Activated CD4-positive, CD25-positive, alpha-beta regulatory T cell treated with anti-CD3 and anti-CD28 coated beads, Interleukin-2, amount 50 U/mL, for 72 hours (primary cell): ENCODE data around the gene STK31.
A peak's percentile ranks its signal among the peaks of the same experiment; 100 is the strongest.
"Not testable (repeated sequence)": the region's sequence is repeated elsewhere in the genome, so short reads cannot be mapped to it uniquely, and the experiment has no call there.

Source experiments
- DNase-seq: peaks from one replicate; pipeline ENCODE4 v3.0.0; 2021

Gene STK31, protein sequence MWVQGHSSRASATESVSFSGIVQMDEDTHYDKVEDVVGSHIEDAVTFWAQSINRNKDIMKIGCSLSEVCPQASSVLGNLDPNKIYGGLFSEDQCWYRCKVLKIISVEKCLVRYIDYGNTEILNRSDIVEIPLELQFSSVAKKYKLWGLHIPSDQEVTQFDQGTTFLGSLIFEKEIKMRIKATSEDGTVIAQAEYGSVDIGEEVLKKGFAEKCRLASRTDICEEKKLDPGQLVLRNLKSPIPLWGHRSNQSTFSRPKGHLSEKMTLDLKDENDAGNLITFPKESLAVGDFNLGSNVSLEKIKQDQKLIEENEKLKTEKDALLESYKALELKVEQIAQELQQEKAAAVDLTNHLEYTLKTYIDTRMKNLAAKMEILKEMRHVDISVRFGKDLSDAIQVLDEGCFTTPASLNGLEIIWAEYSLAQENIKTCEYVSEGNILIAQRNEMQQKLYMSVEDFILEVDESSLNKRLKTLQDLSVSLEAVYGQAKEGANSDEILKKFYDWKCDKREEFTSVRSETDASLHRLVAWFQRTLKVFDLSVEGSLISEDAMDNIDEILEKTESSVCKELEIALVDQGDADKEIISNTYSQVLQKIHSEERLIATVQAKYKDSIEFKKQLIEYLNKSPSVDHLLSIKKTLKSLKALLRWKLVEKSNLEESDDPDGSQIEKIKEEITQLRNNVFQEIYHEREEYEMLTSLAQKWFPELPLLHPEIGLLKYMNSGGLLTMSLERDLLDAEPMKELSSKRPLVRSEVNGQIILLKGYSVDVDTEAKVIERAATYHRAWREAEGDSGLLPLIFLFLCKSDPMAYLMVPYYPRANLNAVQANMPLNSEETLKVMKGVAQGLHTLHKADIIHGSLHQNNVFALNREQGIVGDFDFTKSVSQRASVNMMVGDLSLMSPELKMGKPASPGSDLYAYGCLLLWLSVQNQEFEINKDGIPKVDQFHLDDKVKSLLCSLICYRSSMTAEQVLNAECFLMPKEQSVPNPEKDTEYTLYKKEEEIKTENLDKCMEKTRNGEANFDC

GRCh38 chr7:23710000-23710399 is at the start of gene STK31:
TSS of gene STK31 (plus strand) at chr7:23710219. CDS start at chr7:23710286, 67 bp downstream.
- no peak for DNase-seq

DNA sequence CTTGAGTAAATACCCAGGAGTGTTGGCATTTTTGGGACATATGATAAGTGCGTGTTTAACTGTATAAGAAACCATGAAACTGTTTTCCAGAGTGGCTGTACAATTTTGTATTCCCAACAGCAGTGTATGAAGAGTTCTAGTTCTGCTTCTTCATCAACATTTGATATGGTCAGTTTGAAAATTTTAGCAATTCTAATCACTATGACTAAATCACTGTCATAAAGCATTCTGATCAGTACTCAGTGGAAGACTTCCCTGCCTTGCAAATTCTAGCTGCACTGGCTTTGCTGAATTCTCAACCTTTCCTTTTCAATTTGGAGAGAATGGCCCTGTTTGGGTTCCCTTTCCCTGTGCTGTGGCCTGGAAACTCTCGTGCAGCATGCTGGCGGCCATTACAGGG is 48.6 kb upstream of the STK31 start:
- DNase-seq = no peak

GRCh38 chr7:23662124-23662983 is 47.7 kb upstream of the STK31 start:
- no peak for DNase-seq

DNA sequence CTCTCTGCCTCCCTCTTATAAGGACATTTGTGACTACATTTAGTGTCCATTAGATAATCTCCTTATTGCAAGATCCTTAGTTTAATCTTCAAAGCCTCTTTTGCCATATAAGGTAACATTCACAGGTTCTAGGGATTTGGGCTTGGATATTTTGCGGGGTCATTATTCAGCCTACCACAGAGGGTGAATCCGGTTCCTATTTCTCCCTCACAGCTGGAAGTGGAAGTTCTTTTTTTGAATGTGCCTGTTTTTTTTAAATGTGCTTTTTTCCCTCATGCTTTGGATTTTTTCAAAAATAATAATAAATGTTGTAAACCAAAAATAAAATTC is 47.1 kb upstream of the STK31 start:
- no peak for DNase-seq

DNA sequence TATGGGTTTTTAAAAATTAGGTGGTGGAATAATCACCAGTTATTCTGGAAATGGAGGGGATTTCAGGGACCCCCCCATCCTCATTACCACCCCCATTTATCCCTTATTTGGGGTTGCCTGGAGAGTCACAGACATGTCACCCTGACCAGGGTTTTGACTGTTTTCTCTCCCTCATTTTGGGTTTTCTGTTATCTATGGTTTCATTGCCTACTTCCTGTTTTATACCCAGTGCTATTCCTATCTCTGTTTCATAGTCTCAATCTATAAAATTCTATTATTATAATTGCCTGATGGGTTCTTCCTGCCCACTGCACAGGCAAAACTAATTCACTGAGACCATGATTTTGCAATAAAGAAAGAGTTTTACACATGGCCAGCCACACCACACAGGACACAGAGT is 45.9 kb upstream of the STK31 start:
- no peak for DNase-seq

GRCh38 chr7:23672033-23672432 is 38.0 kb upstream of the STK31 start:
- DNase-seq = no peak

DNA sequence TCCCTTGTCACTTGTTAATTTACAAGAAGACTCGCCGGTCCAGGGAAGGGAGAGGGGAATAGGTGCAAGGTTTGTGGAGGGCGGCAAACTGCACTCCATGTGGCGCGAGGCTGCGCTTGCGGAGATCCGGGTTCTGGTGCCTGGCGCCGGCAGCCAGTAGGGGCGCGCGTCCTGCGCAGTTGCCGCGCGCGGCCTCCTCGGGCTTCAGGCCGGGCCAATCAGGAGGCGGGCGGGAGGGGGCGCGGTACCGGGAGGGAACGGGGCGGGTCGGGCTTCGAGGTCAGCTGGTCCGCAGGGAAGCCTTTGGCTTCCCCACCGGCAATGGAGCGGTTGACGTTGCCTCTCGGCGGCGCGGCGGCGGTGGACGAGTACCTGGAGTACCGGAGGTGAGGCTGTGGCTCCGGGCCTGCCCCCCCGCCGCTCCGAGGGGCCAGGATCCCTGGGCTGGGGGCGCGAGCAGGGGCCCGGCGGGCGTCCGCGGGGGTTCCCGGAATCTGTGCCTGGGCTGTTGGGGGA is 30.1 kb upstream of the STK31 start, which contains the start of gene FAM221A:
Gene FAM221A, plus strand, starts transcription at position 302 of the 516 bp plus-strand sequence. Its CDS starts 20 bp downstream, at position 322.
- peak; percentile 82 for DNase-seq

- peak; percentile 37 for DNase-seq
Observed at GRCh38 chr7:23680414-23681405, 29.3 kb upstream of the STK31 start.

DNA sequence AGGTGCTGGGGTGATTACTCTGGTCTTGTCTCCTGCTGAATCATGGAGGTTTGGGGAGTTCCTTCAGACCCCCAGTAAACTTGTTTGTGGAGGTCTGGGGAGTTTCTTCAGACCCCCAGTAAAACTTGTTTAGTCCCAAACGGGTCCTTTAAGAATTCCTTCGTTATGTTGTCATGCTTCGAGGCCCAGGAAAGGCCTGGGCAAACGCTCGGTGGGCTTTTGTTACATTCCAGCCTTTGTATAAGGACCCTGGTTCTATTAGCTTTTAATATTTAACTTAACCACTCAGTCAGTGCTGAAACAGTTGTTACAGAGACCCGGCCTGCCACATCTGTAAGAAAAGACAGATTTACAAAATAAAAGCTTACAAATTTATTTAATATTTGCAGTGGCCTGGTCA is 26.0 kb upstream of the STK31 start:
- DNase-seq = not testable (repeated sequence)

DNA sequence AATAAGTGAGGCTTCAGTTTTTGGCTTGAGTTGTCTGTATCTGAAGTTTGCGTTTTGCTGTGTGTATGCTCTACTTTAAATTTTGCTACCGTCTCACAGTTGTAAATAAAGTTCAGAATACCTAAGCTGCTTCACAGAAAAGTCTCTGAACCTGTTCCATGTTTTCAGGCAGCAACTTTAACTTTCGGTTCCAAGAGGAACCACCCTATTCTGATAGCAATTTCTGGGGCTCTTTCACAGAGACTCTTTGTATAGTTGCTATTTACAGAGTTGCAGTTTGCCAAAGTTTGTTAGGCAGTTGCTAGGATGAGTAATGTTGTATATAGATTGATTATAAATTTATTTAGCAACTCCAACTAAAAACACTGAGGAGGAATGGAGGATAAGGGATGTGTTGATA is 24.3 kb upstream of the STK31 start:
- no peak for DNase-seq

DNA sequence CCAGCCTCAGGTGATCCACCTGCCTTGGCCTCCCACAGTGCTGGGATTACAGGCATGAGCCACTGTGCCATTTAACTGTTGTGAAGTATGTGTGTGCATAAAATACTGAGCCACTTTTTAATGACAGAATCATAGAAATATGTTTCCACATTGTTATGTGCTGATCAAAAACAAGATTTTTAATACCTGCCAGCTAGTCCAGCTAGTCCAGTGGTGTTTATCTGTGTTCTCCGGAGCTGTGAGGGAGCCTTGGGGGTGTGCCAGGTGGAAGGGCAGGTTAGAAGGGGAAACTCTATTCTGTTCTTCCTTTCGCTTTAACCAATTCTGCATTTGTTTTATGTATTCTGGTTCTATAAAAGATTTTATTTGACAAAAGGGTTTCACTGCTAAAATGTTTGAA is 23.0 kb upstream of the STK31 start:
- no peak for DNase-seq

DNA sequence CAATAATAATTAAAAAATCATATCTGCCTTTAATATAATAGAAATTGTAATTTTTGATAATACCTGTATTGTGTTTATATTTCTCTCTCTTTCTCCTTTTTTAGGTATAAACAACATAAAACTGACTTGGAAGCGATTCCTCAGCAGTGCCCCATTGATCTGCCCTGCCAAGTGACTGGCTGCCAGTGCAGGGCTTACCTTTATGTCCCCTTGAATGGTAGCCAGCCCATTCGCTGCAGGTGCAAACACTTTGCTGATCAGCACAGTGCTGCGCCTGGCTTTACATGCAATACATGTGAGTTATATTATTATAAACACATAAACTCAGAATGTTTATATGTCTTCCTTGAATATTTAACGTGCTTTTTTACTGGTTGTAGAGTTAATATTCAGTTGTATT is 20.9 kb upstream of the STK31 start:
- no peak for DNase-seq

DNA sequence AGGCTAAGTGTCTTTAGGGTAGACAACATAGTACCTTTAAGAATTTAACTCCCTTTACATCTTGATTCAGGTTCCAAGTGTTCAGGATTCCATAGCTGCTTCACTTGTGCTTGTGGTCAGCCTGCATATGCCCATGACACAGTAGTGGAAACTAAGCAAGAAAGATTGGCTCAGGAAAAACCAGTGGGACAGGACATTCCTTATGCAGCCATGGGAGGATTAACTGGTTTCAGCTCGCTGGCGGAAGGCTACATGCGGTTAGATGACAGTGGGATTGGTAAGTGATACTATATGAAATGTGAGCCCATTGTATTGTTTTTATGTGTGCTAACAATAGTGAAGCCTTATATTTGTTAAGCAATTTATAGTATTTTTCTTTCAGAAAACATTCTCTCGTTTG is 18.7 kb upstream of the STK31 start:
- DNase-seq = no peak

- DNase-seq = no peak
Observed at GRCh38 chr7:23693224-23693623, 16.8 kb upstream of the STK31 start.

DNA sequence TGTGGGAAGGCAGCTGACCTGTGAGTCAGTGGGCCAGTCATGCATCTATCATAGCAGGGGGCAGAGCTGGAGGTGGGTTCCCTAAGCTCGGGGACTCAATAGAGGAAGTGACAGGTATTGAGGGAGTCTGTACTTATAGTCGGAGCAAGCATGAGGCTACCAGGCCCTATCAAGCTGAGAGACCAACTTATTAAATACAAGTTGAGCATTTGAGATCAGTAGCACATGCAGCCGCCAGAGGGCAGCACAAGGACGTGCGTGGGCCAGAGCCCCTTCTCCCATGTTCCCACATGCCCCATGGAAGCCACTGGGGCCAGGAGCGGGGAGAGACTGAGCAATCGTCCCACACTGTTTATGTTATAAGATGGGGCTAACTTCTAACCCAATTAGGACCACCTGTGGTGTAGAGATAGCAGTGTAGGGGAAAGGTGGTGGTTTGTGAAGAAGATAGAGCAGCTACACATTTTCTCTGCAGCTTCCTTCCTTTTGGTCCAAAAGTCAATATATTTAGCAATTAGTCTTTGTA is 13.0 kb upstream of the STK31 start:
- peak; percentile 67 for DNase-seq

DNA sequence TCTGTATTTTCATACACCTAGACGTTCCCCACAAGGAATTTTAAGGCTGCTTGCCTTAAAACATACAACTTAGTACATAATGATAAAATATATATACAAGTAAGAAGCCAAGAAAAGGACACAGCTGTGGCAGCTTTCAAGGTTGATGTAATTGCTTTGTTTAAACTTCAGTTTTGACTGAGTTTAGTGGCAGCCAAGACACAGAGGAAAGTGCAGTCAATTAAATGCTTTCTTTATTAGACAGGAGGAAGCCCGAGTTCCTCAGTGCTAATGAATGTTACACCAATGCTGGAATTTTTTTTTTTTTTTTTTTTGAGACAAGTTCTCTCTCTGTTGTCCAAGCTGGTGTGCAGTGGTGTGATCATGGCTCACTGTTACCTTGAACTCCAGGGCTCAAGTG is 11.2 kb upstream of the STK31 start:
- DNase-seq = no peak

DNA sequence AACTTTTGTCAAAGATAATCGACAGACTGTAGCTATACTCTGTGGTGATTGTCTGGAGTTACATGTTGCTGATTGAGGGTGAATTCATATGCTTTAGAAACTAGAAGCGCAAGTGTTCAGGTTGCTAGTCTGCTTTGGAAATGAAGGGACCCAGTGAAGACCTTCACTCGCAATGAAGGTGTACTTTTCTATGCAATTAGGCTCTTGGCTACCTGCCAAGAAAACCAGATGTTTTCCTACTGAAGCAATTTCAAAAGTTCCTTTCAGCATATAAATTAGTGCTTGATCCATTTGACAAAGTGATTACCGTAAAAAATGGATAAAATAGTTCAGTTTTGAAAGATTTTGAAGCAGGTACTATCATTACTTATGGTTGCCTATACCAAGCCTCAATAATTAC is 10.0 kb upstream of the STK31 start:
- no peak for DNase-seq

- DNase-seq = no peak
Observed at GRCh38 chr7:23709081-23709750, 803 bp upstream of the STK31 start.

DNA sequence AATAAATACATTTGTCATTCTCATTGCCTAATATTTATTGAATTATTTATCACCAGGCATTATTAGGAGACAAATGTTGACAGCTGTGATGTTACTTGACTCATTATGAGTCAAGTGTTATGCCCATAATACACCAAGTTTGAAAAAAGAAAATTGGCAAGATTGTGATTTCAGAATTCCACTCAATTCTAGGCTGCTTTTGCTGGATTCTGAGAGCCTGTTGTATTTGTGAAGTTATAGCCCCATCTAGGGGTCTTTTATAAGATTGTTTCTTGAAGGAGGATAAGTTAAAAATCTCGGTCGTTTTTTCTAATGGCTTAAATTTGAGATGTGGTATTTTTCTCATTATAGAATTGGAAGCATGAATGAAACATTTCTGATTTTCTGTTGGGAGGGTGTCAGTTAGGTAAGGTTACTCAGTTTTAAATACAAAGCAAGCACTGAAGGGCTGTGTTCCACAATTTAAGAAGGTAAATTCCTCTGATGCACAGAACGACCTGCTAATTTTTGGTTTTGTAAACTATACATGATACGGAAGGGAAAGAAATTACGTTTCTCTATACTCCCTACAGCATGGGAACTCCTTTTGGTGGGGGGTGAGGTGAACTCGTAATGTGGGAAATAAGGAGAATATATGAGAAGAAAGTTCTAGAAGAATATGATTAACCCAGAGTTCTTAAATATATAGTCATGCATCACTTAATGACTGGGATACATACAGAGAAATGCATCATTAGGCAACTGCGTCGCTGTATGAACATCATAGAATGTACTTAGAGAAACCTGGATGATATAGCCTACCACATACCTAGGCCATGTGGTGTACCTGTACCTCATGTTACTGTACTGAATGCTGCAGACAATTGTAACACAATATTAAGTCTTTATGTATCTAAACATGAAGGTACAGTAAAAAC is 2.6 kb downstream of the STK31 start:
- no peak for DNase-seq
